ENCODE measurements around the gene MAPK8IP3. TPM values are rescaled to one million over a fixed set of nuclear protein-coding genes. Genes with fewer than 3 reads are reported as not detected.
"Not testable (repeated sequence)": the region's sequence is repeated elsewhere in the genome, so short reads cannot be mapped to it uniquely, and the experiment has no call there.

The MAPK8IP3 gene
- polyA plus RNA-seq, 2 donors = 21.6 to 73.8 TPM

GRCh38 chr16:1718236-1718635 is 12.2 kb downstream of the MAPK8IP3 start:
- H3K9me3 ChIP-seq (ENCODE audit: control insufficient read depth in 2 of 2, insufficient read depth in 1 of 2, low read depth in 1 of 2, low read length in 1 of 2); H3K36me3 ChIP-seq (ENCODE audit: control insufficient read depth in 2 of 2, insufficient read depth in 2 of 2, low read length in 1 of 2); H3K27me3 ChIP-seq (ENCODE audit: control insufficient read depth in 1 of 2, insufficient read depth in 2 of 2, low read length in 2 of 2); H3K4me1 ChIP-seq (ENCODE audit: control insufficient read depth in 2 of 2, insufficient read depth in 2 of 2, low read length in 1 of 2); H3K27ac ChIP-seq (ENCODE audit: low read depth in 2 of 2, low read length in 1 of 2); H3K4me3 ChIP-seq (ENCODE audit: low read depth in 1 of 2, low read length in 2 of 2): not testable (repeated sequence)
- 68% methylated on average over 10 of the region's 10 CpGs for WGBS, 2 donors

GRCh38 chr16:1719559-1720229 is 13.7 kb downstream of the MAPK8IP3 start:
- not testable (repeated sequence) for H3K9me3 ChIP-seq (ENCODE audit: control insufficient read depth in 2 of 2, insufficient read depth in 1 of 2, low read depth in 1 of 2, low read length in 1 of 2); H3K4me3 ChIP-seq (ENCODE audit: low read depth in 1 of 2, low read length in 2 of 2); H3K4me1 ChIP-seq (ENCODE audit: control insufficient read depth in 2 of 2, insufficient read depth in 2 of 2, low read length in 1 of 2); H3K36me3 ChIP-seq (ENCODE audit: control insufficient read depth in 2 of 2, insufficient read depth in 2 of 2, low read length in 1 of 2); H3K27me3 ChIP-seq (ENCODE audit: control insufficient read depth in 1 of 2, insufficient read depth in 2 of 2, low read length in 2 of 2); H3K27ac ChIP-seq (ENCODE audit: low read depth in 2 of 2, low read length in 1 of 2)
- 82 to 83% methylated on average over 12 of the region's 12 CpGs for WGBS, 2 donors

- Histone ChIP-seq H3K36me3 (ENCODE audit: control insufficient read depth in 2 of 2, insufficient read depth in 2 of 2, low read length in 1 of 2) (peaks cover 0 to 9% of the 10 kb centered on the region in 2 donors), H3K27ac (ENCODE audit: low read depth in 2 of 2, low read length in 1 of 2) (no peak overlapping the region), H3K4me3 (ENCODE audit: low read depth in 1 of 2, low read length in 2 of 2) (no peak overlapping the region), H3K9me3 (ENCODE audit: control insufficient read depth in 2 of 2, insufficient read depth in 1 of 2, low read depth in 1 of 2, low read length in 1 of 2) (no peaks in the 10 kb centered on the region), H3K4me1 (ENCODE audit: control insufficient read depth in 2 of 2, insufficient read depth in 2 of 2, low read length in 1 of 2) (peaks cover 0 to 4% of the 10 kb centered on the region in 2 donors), H3K27me3 (ENCODE audit: control insufficient read depth in 1 of 2, insufficient read depth in 2 of 2, low read length in 2 of 2) (no peaks in the 10 kb centered on the region)
- WGBS, 2 donors = 90 to 92% methylated on average over 9 of the region's 9 CpGs
These were observed 15.4 kb downstream of the MAPK8IP3 start for GRCh38 chr16:1721372-1721771.

- Histone ChIP-seq H3K9me3 (ENCODE audit: control insufficient read depth in 2 of 2, insufficient read depth in 1 of 2, low read depth in 1 of 2, low read length in 1 of 2) (no peaks in the 10 kb centered on the region), H3K4me3 (ENCODE audit: low read depth in 1 of 2, low read length in 2 of 2) (no peak overlapping the region), H3K27me3 (ENCODE audit: control insufficient read depth in 1 of 2, insufficient read depth in 2 of 2, low read length in 2 of 2) (no peaks in the 10 kb centered on the region), H3K27ac (ENCODE audit: low read depth in 2 of 2, low read length in 1 of 2) (peak overlapping the region in 1 of 2 donors; percentile 50), H3K4me1 (ENCODE audit: control insufficient read depth in 2 of 2, insufficient read depth in 2 of 2, low read length in 1 of 2) (peaks cover 0 to 4% of the 10 kb centered on the region in 2 donors), H3K36me3 (ENCODE audit: control insufficient read depth in 2 of 2, insufficient read depth in 2 of 2, low read length in 1 of 2) (peaks cover 5 to 31% of the 10 kb centered on the region in 2 donors)
- 42 to 46% methylated on average over 6 of the region's 6 CpGs for WGBS, 2 donors
These were observed 17.6 kb downstream of the MAPK8IP3 start for GRCh38 chr16:1723450-1724147.

- H3K27ac ChIP-seq (ENCODE audit: low read depth in 2 of 2, low read length in 1 of 2) = no peak overlapping the region
- 91 to 92% methylated on average over 12 of the region's 12 CpGs for WGBS, 2 donors
- no peaks in the 10 kb centered on the region for H3K9me3 ChIP-seq (ENCODE audit: control insufficient read depth in 2 of 2, insufficient read depth in 1 of 2, low read depth in 1 of 2, low read length in 1 of 2)
- peaks cover 13 to 40% of the 10 kb centered on the region in 2 donors for H3K36me3 ChIP-seq (ENCODE audit: control insufficient read depth in 2 of 2, insufficient read depth in 2 of 2, low read length in 1 of 2)
- H3K4me1 ChIP-seq (ENCODE audit: control insufficient read depth in 2 of 2, insufficient read depth in 2 of 2, low read length in 1 of 2) = peaks cover 0 to 4% of the 10 kb centered on the region in 2 donors
- no peaks in the 10 kb centered on the region for H3K27me3 ChIP-seq (ENCODE audit: control insufficient read depth in 1 of 2, insufficient read depth in 2 of 2, low read length in 2 of 2)
- no peak overlapping the region for H3K4me3 ChIP-seq (ENCODE audit: low read depth in 1 of 2, low read length in 2 of 2)
These were observed 18.5 kb downstream of the MAPK8IP3 start for GRCh38 chr16:1724491-1724890.

- Histone ChIP-seq H3K27me3 (ENCODE audit: control insufficient read depth in 1 of 2, insufficient read depth in 2 of 2, low read length in 2 of 2) (no peaks in the 10 kb centered on the region), H3K4me3 (ENCODE audit: low read depth in 1 of 2, low read length in 2 of 2) (no peak overlapping the region), H3K4me1 (ENCODE audit: control insufficient read depth in 2 of 2, insufficient read depth in 2 of 2, low read length in 1 of 2) (peaks cover 0 to 4% of the 10 kb centered on the region in 2 donors), H3K27ac (ENCODE audit: low read depth in 2 of 2, low read length in 1 of 2) (no peak overlapping the region), H3K9me3 (ENCODE audit: control insufficient read depth in 2 of 2, insufficient read depth in 1 of 2, low read depth in 1 of 2, low read length in 1 of 2) (no peaks in the 10 kb centered on the region), H3K36me3 (ENCODE audit: control insufficient read depth in 2 of 2, insufficient read depth in 2 of 2, low read length in 1 of 2) (peaks cover 13 to 42% of the 10 kb centered on the region in 2 donors)
- 93 to 94% methylated on average over 32 of the region's 32 CpGs for WGBS, 2 donors
These were observed 20.9 kb downstream of the MAPK8IP3 start for GRCh38 chr16:1726661-1727502.

- H3K4me3 ChIP-seq (ENCODE audit: low read depth in 1 of 2, low read length in 2 of 2) = no peak overlapping the region
- H3K36me3 ChIP-seq (ENCODE audit: control insufficient read depth in 2 of 2, insufficient read depth in 2 of 2, low read length in 1 of 2) = peaks cover 13 to 49% of the 10 kb centered on the region in 2 donors
- H3K27ac ChIP-seq (ENCODE audit: low read depth in 2 of 2, low read length in 1 of 2) = no peak overlapping the region
- H3K4me1 ChIP-seq (ENCODE audit: control insufficient read depth in 2 of 2, insufficient read depth in 2 of 2, low read length in 1 of 2) = peaks cover 0 to 4% of the 10 kb centered on the region in 2 donors
- 92 to 93% methylated on average over 36 to 37 of the region's 37 CpGs for WGBS, 2 donors
- no peaks in the 10 kb centered on the region for H3K27me3 ChIP-seq (ENCODE audit: control insufficient read depth in 1 of 2, insufficient read depth in 2 of 2, low read length in 2 of 2)
- no peaks in the 10 kb centered on the region for H3K9me3 ChIP-seq (ENCODE audit: control insufficient read depth in 2 of 2, insufficient read depth in 1 of 2, low read depth in 1 of 2, low read length in 1 of 2)
These were observed 21.9 kb downstream of the MAPK8IP3 start for GRCh38 chr16:1727651-1728624.

GRCh38 chr16:1729026-1729425 is 23.0 kb downstream of the MAPK8IP3 start:
- WGBS, 2 donors = 95 to 97% methylated on average over 18 of the region's 18 CpGs
- Histone ChIP-seq H3K27me3 (ENCODE audit: control insufficient read depth in 1 of 2, insufficient read depth in 2 of 2, low read length in 2 of 2) (no peaks in the 10 kb centered on the region), H3K4me1 (ENCODE audit: control insufficient read depth in 2 of 2, insufficient read depth in 2 of 2, low read length in 1 of 2) (no peaks in the 10 kb centered on the region), H3K36me3 (ENCODE audit: control insufficient read depth in 2 of 2, insufficient read depth in 2 of 2, low read length in 1 of 2) (peaks cover 13 to 59% of the 10 kb centered on the region in 2 donors), H3K9me3 (ENCODE audit: control insufficient read depth in 2 of 2, insufficient read depth in 1 of 2, low read depth in 1 of 2, low read length in 1 of 2) (no peaks in the 10 kb centered on the region), H3K4me3 (ENCODE audit: low read depth in 1 of 2, low read length in 2 of 2) (no peak overlapping the region), H3K27ac (ENCODE audit: low read depth in 2 of 2, low read length in 1 of 2) (no peak overlapping the region)

- Histone ChIP-seq H3K4me1 (ENCODE audit: control insufficient read depth in 2 of 2, insufficient read depth in 2 of 2, low read length in 1 of 2) (no peaks in the 10 kb centered on the region), H3K9me3 (ENCODE audit: control insufficient read depth in 2 of 2, insufficient read depth in 1 of 2, low read depth in 1 of 2, low read length in 1 of 2) (no peaks in the 10 kb centered on the region), H3K4me3 (ENCODE audit: low read depth in 1 of 2, low read length in 2 of 2) (no peak overlapping the region), H3K36me3 (ENCODE audit: control insufficient read depth in 2 of 2, insufficient read depth in 2 of 2, low read length in 1 of 2) (peaks cover 13 to 63% of the 10 kb centered on the region in 2 donors), H3K27me3 (ENCODE audit: control insufficient read depth in 1 of 2, insufficient read depth in 2 of 2, low read length in 2 of 2) (no peaks in the 10 kb centered on the region), H3K27ac (ENCODE audit: low read depth in 2 of 2, low read length in 1 of 2) (no peak overlapping the region)
- 93 to 95% methylated on average over 35 of the region's 35 CpGs for WGBS, 2 donors
These were observed 23.4 kb downstream of the MAPK8IP3 start for GRCh38 chr16:1729445-1729844.

Data from esophagus (tissue), 2 donors.